GM12892 (cell line): ENCODE measurements around the gene MVD.

Experiments
- DNase-seq: peaks from one replicate; pipeline ENCODE4 v3.0.0; 2011; ENCODE audit not compliant: insufficient read length
- FAIRE-seq: peaks from 2 replicates; lab custom pipeline; 2011; peaks lifted over from hg19 to GRCh38; lab: Jason Lieb, UNC
- POLR2A ChIP-seq: IDR thresholded peaks from 2 replicates; pipeline ENCODE4 v1.6.1; 2011; ENCODE audit warnings: low read depth, low read length, control low read depth
- POLR2AphosphoS5 ChIP-seq: IDR thresholded peaks from 2 replicates; pipeline ENCODE4 v1.6.1; 2011; ENCODE audit warnings: low read depth, low read length, control low read depth
- TAF1 ChIP-seq: IDR thresholded peaks from 2 replicates; pipeline ENCODE4 v1.6.1; 2011; ENCODE audit warnings: low read depth, mild to moderate bottlenecking, control low read depth, low read length, borderline replicate concordance

Gene MVD

GRCh38 chr16:88622125-88622524, 40.8 kb downstream of the MVD start:
- FAIRE-seq = no peak
- no peak for TF ChIP-seq TAF1
- no peak for TF ChIP-seq POLR2A
- no peak for TF ChIP-seq POLR2AphosphoS5
- no peak for DNase-seq

- FAIRE-seq (no peak), DNase-seq (no peak)
- TF ChIP-seq POLR2AphosphoS5 (no peak), TAF1 (no peak), POLR2A (no peak)
These were observed 42.8 kb downstream of the MVD start for GRCh38 chr16:88619859-88620815.

GRCh38 chr16:88618956-88619667, 43.8 kb downstream of the MVD start:
- no peak for TF ChIP-seq POLR2A
- no peak for TF ChIP-seq POLR2AphosphoS5
- TF ChIP-seq TAF1 = no peak
- FAIRE-seq (no peak), DNase-seq (no peak)

- no peak for FAIRE-seq
- no peak for DNase-seq
- TF ChIP-seq POLR2A (no peak), POLR2AphosphoS5 (no peak), TAF1 (no peak)
These were observed 44.5 kb downstream of the MVD start for GRCh38 chr16:88618182-88618955.

- no peak for TF ChIP-seq TAF1
- FAIRE-seq = no peak
- DNase-seq = no peak
These were observed 45.4 kb downstream of the MVD start for GRCh38 chr16:88617268-88618031.

- FAIRE-seq (no peak), DNase-seq (no peak)
- no peak for TF ChIP-seq POLR2AphosphoS5
- TF ChIP-seq TAF1 = no peak
- TF ChIP-seq POLR2A = no peak
These were observed 46.2 kb downstream of the MVD start for GRCh38 chr16:88616736-88617135.

GRCh38 chr16:88616320-88616719, 46.6 kb downstream of the MVD start:
- TF ChIP-seq POLR2AphosphoS5 = no peak
- no peak for TF ChIP-seq TAF1
- no peak for TF ChIP-seq POLR2A
- FAIRE-seq (no peak), DNase-seq (no peak)

GRCh38 chr16:88614818-88615580, 47.9 kb downstream of the MVD start:
- DNase-seq = no peak
- TF ChIP-seq POLR2A = no peak
- no peak for TF ChIP-seq TAF1
- TF ChIP-seq POLR2AphosphoS5 = no peak
- FAIRE-seq = no peak

- no peak for FAIRE-seq
- TF ChIP-seq TAF1 (no peak), POLR2AphosphoS5 (no peak), POLR2A (no peak)
- DNase-seq = no peak
These were observed 48.7 kb downstream of the MVD start for GRCh38 chr16:88613911-88614817.

- TF ChIP-seq TAF1 (no peak), POLR2AphosphoS5 (no peak), POLR2A (no peak)
- DNase-seq = no peak
- FAIRE-seq = no peak
These were observed 49.6 kb downstream of the MVD start for GRCh38 chr16:88613293-88613692.
